Fibroblast of the conjunctiva (primary cell): ENCODE results near the gene GPX2.

ENCODE experiments used
- DNase-seq: peaks from one replicate; pipeline ENCODE4 v3.0.0-alpha.2; 2010; ENCODE audit warnings: low read depth

Gene GPX2

GRCh38 chr14:64960762-64961276 lies 18.3 kb upstream of the GPX2 start:
- DNase-seq = no peak

- no peak for DNase-seq
These were observed 16.2 kb upstream of the GPX2 start for GRCh38 chr14:64958743-64959142.

- no peak for DNase-seq
These were observed 15.7 kb upstream of the GPX2 start for GRCh38 chr14:64958201-64958600.

- DNase-seq = no peak
These were observed 14.3 kb upstream of the GPX2 start for GRCh38 chr14:64956697-64957406.

GRCh38 chr14:64955297-64955696 lies 12.8 kb upstream of the GPX2 start:
- DNase-seq = no peak

- DNase-seq = no peak
These were observed 12.1 kb upstream of the GPX2 start for GRCh38 chr14:64954491-64955240.

- DNase-seq = no peak
These were observed 11.1 kb upstream of the GPX2 start for GRCh38 chr14:64953661-64954060.

- DNase-seq = no peak
These were observed 10.7 kb upstream of the GPX2 start for GRCh38 chr14:64953310-64953654.

- no peak for DNase-seq
These were observed 10.2 kb upstream of the GPX2 start for GRCh38 chr14:64952598-64953309.

GRCh38 chr14:64951724-64952123 lies 9.2 kb upstream of the GPX2 start:
- no peak for DNase-seq

- DNase-seq = no peak
These were observed 8.7 kb upstream of the GPX2 start for GRCh38 chr14:64951291-64951690.

- DNase-seq = no peak
These were observed 8.3 kb upstream of the GPX2 start for GRCh38 chr14:64950889-64951288.

- no peak for DNase-seq
These were observed 6.2 kb upstream of the GPX2 start for GRCh38 chr14:64948612-64949210.

- DNase-seq = no peak
These were observed 5.4 kb upstream of the GPX2 start for GRCh38 chr14:64947710-64948611.

- no peak for DNase-seq
These were observed 3.9 kb upstream of the GPX2 start for GRCh38 chr14:64946310-64947045.

GRCh38 chr14:64945431-64946178 lies 3.1 kb upstream of the GPX2 start:
- DNase-seq = no peak

- no peak for DNase-seq
These were observed 2.3 kb upstream of the GPX2 start for GRCh38 chr14:64944861-64945260.

- no peak for DNase-seq
These were observed 1.5 kb upstream of the GPX2 start for GRCh38 chr14:64944041-64944440.

GRCh38 chr14:64943556-64943955 lies 1.0 kb upstream of the GPX2 start:
- DNase-seq = no peak

GRCh38 chr14:64940336-64940910 lies 2.1 kb downstream of the GPX2 start:
- no peak for DNase-seq
